GM11168 (cell line): Measurements from ENCODE around the gene CRTC1.

Source experiments
- in situ Hi-C: fragments of 300-500 bp; cut with MboI; formaldehyde crosslinking; loops from one replicate; pipeline ENCODE4 v1.12.0; 2022; ENCODE audit warnings: low sequenced_read_pairs; ENCODE audit not compliant: unreplicated experiment

CRTC1 gene

GRCh38 chr19:18651300-18651699, 32.2 kb upstream of the CRTC1 start:
- in situ Hi-C loops: no loop called here

GRCh38 chr19:18651733-18652132, 31.7 kb upstream of the CRTC1 start:
- in situ Hi-C loops: no loop called here

DNA sequence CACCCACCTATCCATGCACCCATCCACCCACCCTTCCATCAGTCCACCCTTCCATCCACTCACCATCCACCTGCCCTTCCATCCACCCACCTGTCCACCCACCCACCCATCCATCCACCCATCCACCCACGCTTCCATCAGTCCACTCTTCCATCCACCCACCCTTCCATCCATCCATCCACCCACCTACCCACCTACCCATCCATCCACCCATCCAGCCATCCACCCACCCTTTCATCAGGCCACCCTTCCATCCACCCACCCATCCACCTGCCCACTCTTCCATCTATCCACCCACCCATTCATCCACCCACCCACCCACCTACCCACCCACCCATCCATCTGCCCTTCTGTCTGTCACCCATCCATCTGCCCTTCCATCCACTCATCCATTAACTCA, 29.6 kb upstream of the CRTC1 start:
- in situ Hi-C loops: no loop called here

GRCh38 chr19:18654469-18654868, 29.0 kb upstream of the CRTC1 start:
- in situ Hi-C loops: no loop called here

DNA sequence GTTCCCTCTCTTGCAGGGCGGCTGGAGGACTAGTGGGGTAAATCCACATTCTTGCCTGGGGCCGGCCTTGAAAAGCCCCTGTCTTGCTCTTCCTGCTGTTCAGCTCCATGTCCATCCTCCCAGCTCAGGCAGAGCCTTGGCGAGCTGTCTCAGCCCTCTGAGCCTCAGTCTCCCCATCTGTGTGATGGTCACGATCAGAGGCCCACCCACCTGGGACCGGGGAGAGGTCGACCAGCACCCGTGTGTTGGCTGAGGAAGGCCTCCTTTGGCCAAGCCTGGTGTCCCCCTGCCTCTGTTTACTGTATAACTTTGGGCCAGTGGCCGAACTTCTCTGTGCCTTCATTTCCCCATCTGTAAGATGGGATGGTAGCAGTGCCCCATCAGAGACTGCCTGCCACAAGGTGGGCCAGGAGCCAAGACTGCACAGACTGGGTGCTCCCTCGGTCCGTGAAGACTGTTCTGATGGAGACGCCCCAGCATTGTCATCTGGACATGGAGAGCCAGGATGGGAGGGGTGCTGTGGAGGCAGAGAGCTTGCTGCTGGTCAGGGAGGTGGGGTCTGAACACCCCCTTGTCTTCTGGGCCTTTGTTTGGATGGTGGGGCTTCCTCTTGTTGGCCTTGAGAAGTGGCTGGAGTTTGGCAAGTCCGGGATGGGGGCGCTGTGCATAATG, 28.2 kb upstream of the CRTC1 start:
- in situ Hi-C loops: no loop called here

- in situ Hi-C loops: no loop called here
These were observed 27.0 kb upstream of the CRTC1 start for GRCh38 chr19:18656337-18657086.

- in situ Hi-C loops: no loop called here
These were observed 25.7 kb upstream of the CRTC1 start for GRCh38 chr19:18657590-18658365.

DNA sequence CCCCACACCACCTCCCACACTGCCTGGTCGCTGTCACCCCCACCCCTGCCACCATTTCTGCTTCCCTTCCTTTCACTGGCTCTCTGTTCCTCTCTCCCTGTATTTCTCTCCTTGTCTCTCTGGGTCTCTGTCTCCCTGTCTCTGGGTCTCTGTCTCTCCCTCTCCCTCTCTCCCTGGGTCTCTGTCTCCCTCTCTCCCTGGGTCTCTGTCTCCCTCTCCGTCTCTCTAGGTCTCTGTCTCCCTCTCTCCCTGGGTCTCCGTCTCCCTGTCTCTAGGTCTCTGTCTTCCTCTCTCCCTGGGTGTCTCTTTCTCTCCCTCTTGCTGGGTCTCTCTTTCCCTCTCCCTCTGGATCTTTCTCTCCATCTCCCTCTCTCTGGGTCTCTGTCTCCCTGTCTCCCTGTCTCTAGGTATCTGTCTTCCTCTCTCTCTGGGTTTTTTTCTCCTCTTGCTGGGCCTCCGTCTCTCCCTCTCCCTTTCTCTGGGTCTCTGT, 25.1 kb upstream of the CRTC1 start:
- in situ Hi-C loops: no loop called here

DNA sequence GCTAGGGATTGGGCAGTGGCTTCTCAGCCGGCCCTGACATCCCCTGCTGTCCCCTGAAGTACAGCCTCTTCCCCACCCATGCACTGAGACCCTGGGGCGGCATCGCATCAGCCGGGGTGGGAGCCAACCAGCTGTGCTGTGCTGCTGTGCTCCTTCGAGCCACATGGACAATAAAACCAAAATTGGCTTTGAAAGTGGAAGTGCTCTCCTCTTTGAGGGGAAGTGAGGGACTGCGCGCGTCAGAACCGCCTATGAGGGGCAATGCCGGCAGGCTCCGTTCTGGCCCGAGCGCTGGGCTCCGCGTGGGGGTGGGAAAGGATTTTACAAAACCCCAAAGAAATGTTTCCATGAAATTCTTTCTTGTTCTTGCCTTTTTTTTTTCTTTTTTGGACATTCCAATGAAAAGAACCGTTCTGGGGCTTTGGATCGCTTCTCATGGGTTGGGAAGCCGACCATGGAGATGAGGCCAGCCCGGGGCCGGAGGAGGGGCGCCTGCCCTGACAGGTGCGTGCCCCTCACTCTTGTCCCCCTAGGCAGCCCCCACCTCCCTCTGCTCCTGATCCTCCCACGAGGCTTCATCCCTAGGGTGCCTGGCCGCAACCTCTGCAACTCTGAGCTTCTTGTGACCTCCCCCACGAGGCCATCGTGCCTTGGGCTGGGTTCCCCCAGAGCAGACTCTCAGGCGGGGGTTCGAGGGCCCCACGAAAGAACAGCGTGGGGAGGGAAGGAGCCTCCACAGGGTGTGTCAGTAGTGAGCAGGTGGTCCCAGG, 24.0 kb upstream of the CRTC1 start:
- in situ Hi-C loops: no loop called here

GRCh38 chr19:18660051-18660910, 23.2 kb upstream of the CRTC1 start:
- in situ Hi-C loops: no loop called here

DNA sequence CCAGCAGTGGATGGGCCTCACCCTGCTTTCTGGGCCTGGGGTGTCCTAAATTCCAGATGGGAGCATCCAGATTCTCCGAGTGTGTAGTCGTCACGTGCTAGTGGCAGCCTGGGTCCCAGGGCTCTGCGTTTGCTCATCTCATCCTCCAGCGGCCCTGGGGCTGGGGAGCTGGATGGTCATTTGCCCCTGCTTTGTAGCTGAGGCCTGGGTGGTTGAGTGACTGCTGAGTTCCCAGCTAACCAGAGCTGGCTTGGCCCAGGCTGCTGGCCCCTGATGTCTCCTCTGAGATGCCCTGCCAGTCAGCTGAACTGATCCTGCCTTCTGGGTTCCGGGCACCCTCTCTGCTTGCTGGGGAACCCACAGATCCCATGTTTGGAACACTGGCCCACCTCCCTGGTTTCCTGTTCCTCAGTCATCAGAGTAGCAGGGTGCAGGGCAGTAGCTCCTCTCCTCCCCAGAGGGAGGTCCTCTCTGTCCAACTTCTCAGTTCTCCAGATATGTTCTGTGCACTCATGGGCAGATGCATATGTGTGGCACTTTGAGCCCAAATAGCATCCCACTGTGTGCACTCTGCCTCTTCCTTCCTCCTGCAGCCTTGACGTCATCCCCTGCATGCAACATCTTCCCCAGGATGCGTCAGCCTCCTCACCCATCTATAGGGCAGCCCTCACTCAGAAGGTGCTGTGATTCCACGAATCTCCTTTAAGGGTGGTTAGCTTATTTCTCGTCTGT, 22.4 kb upstream of the CRTC1 start:
- in situ Hi-C loops: no loop called here

DNA sequence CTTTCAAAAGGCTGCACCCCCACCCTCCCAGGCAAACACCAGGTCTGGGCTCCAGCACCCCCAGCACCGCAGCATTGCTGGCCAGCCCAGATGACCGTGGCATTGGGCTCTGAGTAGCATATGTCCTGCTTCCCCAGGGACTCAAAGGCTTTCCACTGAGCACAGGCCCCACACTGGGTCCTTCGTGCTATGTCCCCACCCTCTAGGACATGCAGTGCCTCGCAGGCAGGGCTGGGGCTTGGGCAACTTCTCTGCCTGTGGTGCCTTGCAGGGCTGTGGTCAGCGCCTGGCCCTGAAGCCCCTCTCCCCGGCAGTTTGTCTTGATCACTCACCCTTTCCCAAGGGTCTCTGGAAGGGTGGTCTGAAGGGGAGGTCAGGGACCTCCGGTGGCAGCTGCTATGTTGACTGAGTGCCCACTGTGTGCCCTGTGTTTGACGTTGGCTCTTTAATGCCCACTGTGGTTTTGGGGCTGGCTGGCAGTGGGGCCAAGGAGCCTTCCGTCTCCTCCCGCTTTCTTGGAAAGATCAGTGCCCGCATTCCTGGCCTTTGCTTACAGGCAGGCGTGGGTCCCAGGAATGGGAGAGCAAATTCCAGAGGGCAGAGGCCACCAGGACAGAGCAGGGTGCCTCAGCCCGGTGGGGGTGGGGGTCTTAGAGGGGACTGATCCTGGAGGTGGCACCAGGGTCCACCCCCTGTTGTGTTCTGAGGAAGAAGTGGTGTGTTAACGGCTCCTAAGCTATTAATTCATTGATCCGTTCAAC, 20.3 kb upstream of the CRTC1 start:
- in situ Hi-C loops: no loop called here

DNA sequence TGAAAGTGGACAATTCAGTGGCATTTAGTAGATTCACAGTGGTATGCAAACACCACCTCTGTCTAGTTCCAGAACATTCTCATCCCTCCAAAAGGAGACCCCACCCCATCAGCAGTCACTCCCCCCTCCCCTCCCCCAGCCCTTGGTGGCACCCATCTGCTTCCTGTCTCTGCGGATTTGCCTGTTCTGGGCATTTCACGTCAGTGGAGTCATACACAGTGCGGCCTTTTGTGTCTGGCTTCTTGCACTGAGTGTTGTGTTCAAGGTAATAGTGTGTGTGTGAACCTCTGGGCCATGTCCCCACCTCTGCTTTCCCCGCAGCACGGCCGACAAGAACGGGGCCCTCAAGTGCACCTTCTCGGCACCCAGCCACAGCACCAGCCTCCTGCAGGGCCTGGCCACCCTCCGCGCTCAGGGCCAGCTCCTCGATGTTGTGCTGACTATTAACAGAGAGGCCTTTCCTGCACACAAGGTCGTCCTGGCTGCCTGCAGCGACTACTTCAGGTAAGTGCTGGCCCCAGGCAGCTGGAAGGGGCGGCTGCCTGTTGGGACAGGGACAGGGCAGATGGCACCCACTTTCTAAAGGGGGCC, 19.4 kb upstream of the CRTC1 start:
- in situ Hi-C loops: no loop called here

- in situ Hi-C loops: no loop called here
These were observed 17.7 kb upstream of the CRTC1 start for GRCh38 chr19:18665771-18666202.

GRCh38 chr19:18666317-18666716, 17.2 kb upstream of the CRTC1 start:
- in situ Hi-C loops: no loop called here

DNA sequence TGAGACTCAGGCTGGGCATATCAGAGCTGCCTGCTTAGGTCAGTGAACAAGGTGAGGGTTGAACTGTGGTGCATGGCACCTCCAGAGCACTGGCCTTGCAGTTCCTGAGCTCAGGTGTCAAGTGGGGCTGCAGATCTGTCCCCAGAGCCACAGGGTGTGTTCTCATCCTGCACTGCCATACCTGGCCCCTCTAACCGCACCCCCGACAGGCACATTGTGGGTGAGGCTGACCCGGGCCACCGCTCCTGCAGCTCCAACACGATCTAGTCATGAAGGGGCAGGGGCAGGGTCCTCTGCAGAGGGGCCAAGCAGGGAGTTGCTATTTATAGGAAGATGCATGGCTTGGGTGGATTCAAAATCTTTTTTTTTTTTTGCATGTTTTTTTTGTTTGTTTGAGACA, 16.7 kb upstream of the CRTC1 start:
- in situ Hi-C loops: no loop called here

DNA sequence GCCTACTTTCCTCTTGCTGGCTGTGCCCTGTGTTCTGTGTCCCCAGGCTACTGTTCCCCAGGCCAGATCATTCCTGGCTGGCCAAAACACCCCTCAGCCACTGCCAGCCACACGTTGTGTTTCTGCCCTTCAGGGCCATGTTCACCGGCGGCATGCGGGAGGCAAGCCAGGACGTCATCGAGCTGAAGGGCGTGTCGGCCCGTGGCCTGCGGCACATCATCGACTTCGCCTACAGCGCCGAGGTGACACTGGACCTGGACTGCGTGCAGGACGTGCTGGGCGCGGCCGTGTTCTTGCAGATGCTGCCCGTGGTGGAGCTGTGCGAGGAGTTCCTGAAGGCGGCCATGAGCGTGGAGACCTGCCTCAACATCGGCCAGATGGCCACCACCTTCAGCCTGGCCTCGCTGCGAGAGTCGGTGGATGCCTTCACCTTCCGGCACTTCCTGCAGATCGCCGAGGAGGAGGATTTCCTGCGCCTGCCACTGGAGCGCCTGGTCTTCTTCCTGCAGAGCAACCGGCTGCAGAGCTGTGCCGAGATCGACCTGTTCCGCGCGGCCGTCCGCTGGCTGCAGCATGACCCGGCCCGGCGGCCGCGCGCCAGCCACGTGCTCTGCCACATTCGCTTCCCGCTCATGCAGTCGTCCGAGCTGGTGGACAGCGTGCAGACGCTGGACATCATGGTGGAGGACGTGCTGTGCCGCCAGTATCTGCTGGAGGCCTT, 15.8 kb upstream of the CRTC1 start:
- in situ Hi-C loops: no loop called here
